IMR-90 (cell line): Measurements from ENCODE around the gene SPINT2. TPM values are rescaled to one million over a fixed set of nuclear protein-coding genes. Genes with fewer than 3 reads are reported as not detected.

Experiments
- ATAC-seq: fragments of 200-7000 bp; cut with Tn5 transposase; 2 replicates; pipeline ENCODE4 v1.9.1; 2020; ENCODE audit warnings: low read depth, mild to moderate bottlenecking, moderate library complexity
- BruUV-seq: library from RNA; stranded (reverse); fragments of 400-500 nt; replicated peaks from 2 replicates; lab custom pipeline; 2021; lab: Mats Ljungman, UMichigan
- CTCF ChIA-PET: fragments of 300-600 bp; formaldehyde crosslinking; extraction: SDS; loops from one replicate; lab custom pipeline; 2021; ENCODE audit warnings: antibody characterized with exemption; lab: Yijun Ruan, JAX
- POLR2A ChIA-PET: fragments of 300-600 bp; sonication (Branson Sonifier 250); formaldehyde crosslinking; loops from one replicate; lab custom pipeline; 2022; ENCODE audit warnings: antibody characterized with exemption; ENCODE audit not compliant: unreplicated experiment; lab: Charles Lee
- DNase-seq: peaks from one replicate; pipeline ENCODE4 v3.0.0; 2013
- H2AFZ ChIP-seq: replicated peaks from 2 replicates; pipeline ENCODE3; 2013; ENCODE audit warnings: low read length, mild to moderate bottlenecking; ENCODE audit not compliant: poor library complexity
- H2AK5ac ChIP-seq: 2 replicates; pipeline ENCODE4 v1.6.1; 2013; ENCODE audit warnings: low read depth, low read length, inconsistent platforms
- H2AK9ac ChIP-seq: replicated peaks from 2 replicates; pipeline ENCODE3; 2013; ENCODE audit warnings: mild to moderate bottlenecking, low read depth, low read length, moderate library complexity; ENCODE audit not compliant: poor library complexity
- H2BK120ac ChIP-seq: 2 replicates; pipeline ENCODE4 v1.6.1; 2013; ENCODE audit warnings: low read depth, low read length, inconsistent platforms
- H2BK15ac ChIP-seq: 3 replicates; pipeline ENCODE4 v1.6.1; 2013; ENCODE audit warnings: low read depth, low read length, inconsistent platforms
- H2BK20ac ChIP-seq: 2 replicates; pipeline ENCODE4 v1.6.1; 2013; ENCODE audit warnings: low read depth, mild to moderate bottlenecking, inconsistent platforms, low read length, moderate library complexity
- H2BK5ac ChIP-seq: 2 replicates; pipeline ENCODE4 v1.6.1; 2013; ENCODE audit warnings: mild to moderate bottlenecking, low read depth, low read length, inconsistent platforms; ENCODE audit not compliant: poor library complexity, severe bottlenecking
- H3K14ac ChIP-seq: replicated peaks from 2 replicates; pipeline ENCODE4 v1.6.1; 2013; ENCODE audit warnings: low read depth, low read length, inconsistent platforms
- H3K18ac ChIP-seq: 2 replicates; pipeline ENCODE4 v1.6.1; 2013; ENCODE audit warnings: low read depth, low read length, control low read depth
- H3K23ac ChIP-seq: 2 replicates; pipeline ENCODE4 v1.6.1; 2013; ENCODE audit warnings: low read depth, low read length, inconsistent platforms
- H3K27ac ChIP-seq: 2 replicates; pipeline ENCODE4 v1.5.1; 2013; ENCODE audit warnings: mild to moderate bottlenecking, control low read depth, low read length; ENCODE audit not compliant: insufficient read depth
- H3K27me3 ChIP-seq: 2 replicates; pipeline ENCODE4 v1.6.1; 2013; ENCODE audit warnings: low read length; ENCODE audit not compliant: control insufficient read depth, insufficient read depth
- H3K36me3 ChIP-seq: 2 replicates; pipeline ENCODE4 v1.6.1; 2013; ENCODE audit warnings: low read length, mixed read lengths; ENCODE audit not compliant: control insufficient read depth, insufficient read depth
- H3K4ac ChIP-seq: 2 replicates; pipeline ENCODE4 v1.6.1; 2013; ENCODE audit warnings: low read depth, low read length, inconsistent platforms
- H3K4me1 ChIP-seq: 2 replicates; pipeline ENCODE4 v1.6.1; 2013; ENCODE audit warnings: low read length, mixed read lengths; ENCODE audit not compliant: control insufficient read depth, insufficient read depth
- H3K4me2 ChIP-seq: 2 replicates; pipeline ENCODE4 v1.6.1; 2013; ENCODE audit warnings: low read depth, mild to moderate bottlenecking, control low read depth, low read length, moderate library complexity
- H3K4me3 ChIP-seq: 2 replicates; pipeline ENCODE4 v1.5.1; 2013; ENCODE audit warnings: low read depth, mild to moderate bottlenecking, control low read depth, low read length, moderate library complexity; ENCODE audit not compliant: insufficient read depth
- H3K56ac ChIP-seq: 2 replicates; pipeline ENCODE4 v1.6.1; 2013; ENCODE audit warnings: low read length, inconsistent platforms; ENCODE audit not compliant: insufficient read depth; ENCODE audit errors: extremely low read depth
- H3K79me1 ChIP-seq, 2 experiments: 2 replicates each; pipeline ENCODE4 v1.6.1; 2013; ENCODE audit warnings: low read length in 2 of 2, inconsistent platforms in 1 of 2, low read depth in 1 of 2
- H3K9ac ChIP-seq: 2 replicates; pipeline ENCODE4 v1.6.1; 2013; ENCODE audit warnings: low read depth, low read length, control low read depth
- H3K9me1 ChIP-seq: 2 replicates; pipeline ENCODE4 v1.6.1; 2013; ENCODE audit warnings: low read length, inconsistent platforms; ENCODE audit not compliant: insufficient read depth
- H3K9me3 ChIP-seq: 2 replicates; pipeline ENCODE4 v1.6.1; 2013; ENCODE audit warnings: low read length; ENCODE audit not compliant: control insufficient read depth, insufficient read depth
- H4K20me1 ChIP-seq: 2 replicates; pipeline ENCODE4 v1.6.1; 2013; ENCODE audit warnings: low read length, inconsistent platforms; ENCODE audit not compliant: insufficient read depth
- H4K5ac ChIP-seq: 2 replicates; pipeline ENCODE4 v1.6.1; 2013; ENCODE audit warnings: mild to moderate bottlenecking, low read depth, low read length, control low read depth
- H4K8ac ChIP-seq, 2 experiments: 2 replicates each; pipeline ENCODE4 v1.6.1; 2013; ENCODE audit warnings: low read depth in 2 of 2, low read length in 2 of 2, control low read depth in 1 of 2, inconsistent platforms in 1 of 2
- H4K91ac ChIP-seq: 2 replicates; pipeline ENCODE4 v1.6.1; 2013; ENCODE audit warnings: low read depth, low read length, inconsistent platforms; ENCODE audit not compliant: insufficient read depth
- BHLHE40 ChIP-seq: fragments of 150-350 bp; IDR thresholded peaks from 2 replicates; pipeline ENCODE4 v1.6.1; 2016; ENCODE audit warnings: mild to moderate bottlenecking, low read depth, low read length
- CEBPB ChIP-seq: IDR thresholded peaks from 2 replicates; pipeline ENCODE4 v1.6.1; 2012; ENCODE audit warnings: low read depth, low read length, improper control_type of control experiment
- CHD1 ChIP-seq: IDR thresholded peaks from 2 replicates; pipeline ENCODE4 v1.6.1; 2012; ENCODE audit warnings: low read depth, low read length, improper control_type of control experiment
- FOS ChIP-seq: fragments of 150-350 bp; IDR thresholded peaks from 2 replicates; pipeline ENCODE4 v1.6.1; 2016; ENCODE audit warnings: low read depth, low read length
- MAFK ChIP-seq: IDR thresholded peaks from 2 replicates; pipeline ENCODE4 v1.6.1; 2012; ENCODE audit warnings: low read depth, low read length, improper control_type of control experiment
- MXI1 ChIP-seq: IDR thresholded peaks from 2 replicates; pipeline ENCODE4 v1.6.1; 2012; ENCODE audit warnings: low read depth, mild to moderate bottlenecking, low read length, moderate library complexity, borderline replicate concordance
- POLR2A ChIP-seq: IDR thresholded peaks from 2 replicates; pipeline ENCODE4 v1.6.1; 2012; ENCODE audit warnings: mild to moderate bottlenecking, low read depth, low read length
- RCOR1 ChIP-seq: IDR thresholded peaks from 2 replicates; pipeline ENCODE4 v1.6.1; 2012; ENCODE audit warnings: mild to moderate bottlenecking, low read length, improper control_type of control experiment; ENCODE audit not compliant: insufficient replicate concordance
- RFX5 ChIP-seq: IDR thresholded peaks from 2 replicates; pipeline ENCODE4 v1.8.0; 2012; ENCODE audit warnings: low read depth, mild to moderate bottlenecking, low read length, moderate library complexity
- WGBS, 2 experiments: methylation state at CpG; one replicate each; pipeline versions ENCODE4 v1.1.5 to v1.1.7; 2013; ENCODE audit warnings: missing lambda C conversion rate in 2 of 2; ENCODE audit not compliant: insufficient read length in 1 of 2; ENCODE audit errors: extremely low coverage in 2 of 2; 5-methylcytosine and 5-hydroxymethylcytosine counted together
- dilution Hi-C: fragments of 300-500 bp; cut with HindIII; formaldehyde crosslinking; loops from one replicate; pipeline ENCODE4 v1.14.3; 2018; ENCODE audit warnings: low sequenced_read_pairs; ENCODE audit not compliant: unreplicated experiment
- in situ Hi-C: fragments of 300-500 bp; cut with MboI; formaldehyde crosslinking; loops from 3 replicates; pipeline ENCODE4 v1.14.3; 2019; ENCODE audit warnings: low sequenced_read_pairs, inconsistent platforms, mixed read lengths
- intact Hi-C: fragments of 100-400 bp; cut with micrococcal nuclease; formaldehyde crosslinking; loops from 2 replicates; pipeline ENCODE4 v1.10.0; 2022
- polyA plus RNA-seq, 3 experiments: library from polyadenylated mRNA; depleted of rRNA; stranded (reverse); fragments of >200 nt; gene quantifications; 2 replicates each; pipeline ENCODE4 v1.2.3, GENCODE V29; 2012; ENCODE audit warnings: low replicate concordance in 1 of 3
- total RNA-seq: library from RNA; depleted of rRNA; stranded (reverse); fragments of >200 nt; gene quantifications from 2 replicates; pipeline ENCODE4 v1.2.3, GENCODE V29; 2012

Gene SPINT2
- total and polyA plus RNA-seq, 2 of the 4 experiments (the other 2 are of a cell fraction), result 0.54 to 1.2 TPM

DNA sequence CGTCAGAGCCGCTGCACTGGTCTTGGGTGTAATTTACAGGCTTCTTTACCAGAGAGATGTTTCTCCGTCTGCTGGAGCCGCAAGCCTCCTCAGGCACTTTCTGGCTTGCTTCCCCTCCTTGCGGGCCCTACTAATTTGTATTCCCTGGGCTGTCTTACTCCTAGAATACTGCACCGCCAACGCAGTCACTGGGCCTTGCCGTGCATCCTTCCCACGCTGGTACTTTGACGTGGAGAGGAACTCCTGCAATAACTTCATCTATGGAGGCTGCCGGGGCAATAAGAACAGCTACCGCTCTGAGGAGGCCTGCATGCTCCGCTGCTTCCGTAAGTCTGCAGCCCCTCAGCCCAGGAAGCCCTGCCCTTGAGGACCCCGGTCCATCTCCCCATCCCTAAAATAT, 25.6 kb downstream of the SPINT2 start:
- peak overlapping the region; percentile 45 for H2BK20ac ChIP-seq
- ChIA-PET CTCF (no interaction called here), POLR2A (no interaction called here)
- in situ Hi-C loops (no loop called here), intact Hi-C loops (no loop called here), dilution Hi-C loops (no loop called here)
- H3K36me3 ChIP-seq, result no peaks in the 10 kb centered on the region
- ATAC-seq (no peak), DNase-seq (no peak)
- peak overlapping the region; percentile 43 for H3K27ac ChIP-seq
- peak overlapping the region; percentile 19; the same call in 1 of the 2 replicates for H3K56ac ChIP-seq
- H3K4ac ChIP-seq, result peak overlapping the region; percentile 53
- H3K9me1 ChIP-seq, result peaks cover 13% of the 10 kb centered on the region
- no peaks in the 10 kb centered on the region for H3K27me3 ChIP-seq
- BruUV-seq, result no TSS peak
- H2AK9ac ChIP-seq, result peak overlapping the region; percentile 69
- no peaks in the 10 kb centered on the region for H3K79me1 ChIP-seq
- H2BK5ac ChIP-seq, result peak overlapping the region; percentile 77
- peaks cover 25% of the 10 kb centered on the region for H3K4me1 ChIP-seq
- H4K20me1 ChIP-seq, result no peaks in the 10 kb centered on the region
- H3K4me3 ChIP-seq, result no peak overlapping the region
- H3K18ac ChIP-seq, result peak overlapping the region; percentile 8
- H3K14ac ChIP-seq, result peak overlapping the region; percentile 32
- H3K9ac ChIP-seq, result no peak overlapping the region
- peak overlapping the region; percentile 69 for H2AK5ac ChIP-seq
- H3K23ac ChIP-seq, result no peak overlapping the region
- TF ChIP-seq CEBPB (no peak), CHD1 (no peak), RFX5 (no peak), POLR2A (no peak), MAFK (no peak), BHLHE40 (no peak), FOS (no peak), RCOR1 (no peak), MXI1 (no peak)
- no peaks in the 10 kb centered on the region for H3K9me3 ChIP-seq
- H4K8ac ChIP-seq, result peak overlapping the region; percentile 27 to 41; a peak in 3 of 4 replicates
- peak overlapping the region; percentile 2; the same call in 1 of the 3 replicates for H2BK15ac ChIP-seq
- H4K91ac ChIP-seq, result peak overlapping the region; percentile 57
- no peak overlapping the region for H3K4me2 ChIP-seq
- 90% methylated on average over 9 of the region's 15 CpGs; no CpG with 5 or more reads in 1 of the 2 experiments for WGBS, 2 experiments
- H2AFZ ChIP-seq, result peak overlapping the region; percentile 82
- H2BK120ac ChIP-seq, result peak overlapping the region; percentile 75
- peak overlapping the region; percentile 6; the same call in 1 of the 2 replicates for H4K5ac ChIP-seq
